ENCODE measurements around the gene FNDC3B.

DNA sequence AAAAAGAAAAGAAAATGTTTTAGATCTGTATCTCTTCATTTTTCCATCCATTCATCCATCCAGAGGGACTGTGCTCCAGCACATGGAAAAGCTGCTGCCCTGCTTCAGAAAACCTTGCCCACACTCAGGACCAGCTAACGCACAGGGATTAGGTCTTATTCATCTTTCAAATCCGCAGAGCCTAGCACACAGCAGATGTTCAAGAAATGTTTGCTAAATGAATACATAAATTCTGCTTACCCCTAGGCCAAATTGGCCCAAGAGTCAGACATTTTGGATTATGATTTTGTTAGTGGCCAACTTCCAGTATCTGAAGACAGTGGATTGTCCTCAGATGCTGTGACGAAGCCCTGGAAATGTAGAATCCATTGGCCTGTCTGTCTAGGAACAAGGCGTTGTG is 337.5 kb downstream of the FNDC3B start:
- no peak for TF ChIP-seq EZH2 (IDR thresholded peaks at IDR 0.05; ENCODE audit: borderline replicate concordance, insufficient read depth, low read depth, low read length, poor library complexity, severe bottlenecking)
- TF ChIP-seq, protein P1, sequence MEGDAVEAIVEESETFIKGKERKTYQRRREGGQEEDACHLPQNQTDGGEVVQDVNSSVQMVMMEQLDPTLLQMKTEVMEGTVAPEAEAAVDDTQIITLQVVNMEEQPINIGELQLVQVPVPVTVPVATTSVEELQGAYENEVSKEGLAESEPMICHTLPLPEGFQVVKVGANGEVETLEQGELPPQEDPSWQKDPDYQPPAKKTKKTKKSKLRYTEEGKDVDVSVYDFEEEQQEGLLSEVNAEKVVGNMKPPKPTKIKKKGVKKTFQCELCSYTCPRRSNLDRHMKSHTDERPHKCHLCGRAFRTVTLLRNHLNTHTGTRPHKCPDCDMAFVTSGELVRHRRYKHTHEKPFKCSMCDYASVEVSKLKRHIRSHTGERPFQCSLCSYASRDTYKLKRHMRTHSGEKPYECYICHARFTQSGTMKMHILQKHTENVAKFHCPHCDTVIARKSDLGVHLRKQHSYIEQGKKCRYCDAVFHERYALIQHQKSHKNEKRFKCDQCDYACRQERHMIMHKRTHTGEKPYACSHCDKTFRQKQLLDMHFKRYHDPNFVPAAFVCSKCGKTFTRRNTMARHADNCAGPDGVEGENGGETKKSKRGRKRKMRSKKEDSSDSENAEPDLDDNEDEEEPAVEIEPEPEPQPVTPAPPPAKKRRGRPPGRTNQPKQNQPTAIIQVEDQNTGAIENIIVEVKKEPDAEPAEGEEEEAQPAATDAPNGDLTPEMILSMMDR (IDR thresholded peaks at IDR 0.05), result no peak

Measured in B cell (primary cell).